GM21576 (cell line): ENCODE data around the gene MBTPS1.

Experiments
- ATAC-seq: cut with Tn5 transposase; IDR thresholded peaks from one replicate; pipeline ENCODE4 v1.9.1; 2021; ENCODE audit warnings: mild to moderate bottlenecking, moderate library complexity; ENCODE audit not compliant: unreplicated experiment

Gene MBTPS1

GRCh38 chr16:84014570-84015327, 102.0 kb downstream of the MBTPS1 start:
- no peak for ATAC-seq

- ATAC-seq: peak; percentile 79
Measured at GRCh38 chr16:84013787-84014569, 102.8 kb downstream of the MBTPS1 start.

GRCh38 chr16:84009282-84009681, 107.5 kb downstream of the MBTPS1 start:
- no peak for ATAC-seq

- no peak for ATAC-seq
Measured at GRCh38 chr16:84007965-84008364, 108.8 kb downstream of the MBTPS1 start.

- ATAC-seq: no peak
Measured at GRCh38 chr16:84007520-84007919, 109.2 kb downstream of the MBTPS1 start.

- no peak for ATAC-seq
Measured at GRCh38 chr16:84005391-84005790, 111.4 kb downstream of the MBTPS1 start.

GRCh38 chr16:84004442-84004841, 112.3 kb downstream of the MBTPS1 start:
- ATAC-seq: no peak
